Eye (tissue), 1 donor: ENCODE measurements around the gene ERVW-1.

Source experiments
- DNase-seq: peaks from one replicate; pipeline ENCODE4 v3.0.0-alpha.2; 2015

The ERVW-1 gene

DNA sequence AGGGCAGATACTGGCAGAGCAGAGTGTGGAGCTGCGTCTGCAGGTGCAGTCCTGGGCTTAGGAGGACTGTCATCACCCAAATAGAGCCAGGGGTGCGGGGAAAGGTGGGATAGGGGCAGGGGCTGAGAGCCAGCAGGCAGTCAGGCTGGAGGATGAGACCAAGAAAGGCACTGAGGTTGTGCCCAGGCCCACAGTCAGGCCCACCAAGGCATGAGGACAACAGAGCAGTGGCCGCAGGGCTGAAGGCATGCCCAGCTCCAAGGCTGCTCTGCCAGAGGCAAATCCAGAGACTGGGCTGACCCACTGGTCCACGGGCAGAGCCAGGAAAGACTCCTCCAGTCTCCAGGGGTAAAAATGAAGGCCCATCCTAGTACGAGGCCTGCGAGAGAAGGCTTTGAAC, 54.8 kb downstream of the ERVW-1 start:
- no peak for DNase-seq

GRCh38 chr7:92421676-92422435, 55.9 kb downstream of the ERVW-1 start:
- DNase-seq, result no peak
